HEK293T (cell line): ENCODE data around the gene VASP.

Experiments used
- HDGF ChIP-seq: fragments of 450-650 bp; IDR thresholded peaks from 2 replicates; pipeline ENCODE4 v1.6.1; 2017; ENCODE audit warnings: antibody characterized with exemption, borderline replicate concordance
- NFRKB ChIP-seq: fragments of 450-650 bp; IDR thresholded peaks from 2 replicates; pipeline ENCODE4 v1.6.1; 2016; ENCODE audit warnings: mild to moderate bottlenecking, moderate library complexity
- SUZ12 ChIP-seq: fragments of 450-650 bp; IDR thresholded peaks from 2 replicates; pipeline ENCODE4 v1.6.1; 2016; ENCODE audit warnings: mild to moderate bottlenecking

GRCh38 chr19:45496349-45496953 is 10.8 kb upstream of the VASP start:
- TF ChIP-seq NFRKB (no peak), SUZ12 (no peak), HDGF (no peak)
